A549 (cell line): Measurements from ENCODE around the gene HAAO.

Experiments used
- CTCF ChIP-seq: fragments of >200 bp; sonication (Bioruptor Twin); formaldehyde crosslinking; IDR thresholded peaks from 3 replicates; pipeline ENCODE4 v1.5.1; 2016
- EP300 ChIP-seq, 2 experiments: fragments of >200 bp; sonication (Bioruptor Twin); formaldehyde crosslinking; IDR thresholded peaks; 2 replicates in 1 of 2; 3 replicates in 1 of 2; pipeline ENCODE4 v1.6.1; 2016 to 2017
- POLR2A ChIP-seq: IDR thresholded peaks from 2 replicates; pipeline ENCODE4 v1.6.1; 2012; ENCODE audit warnings: mild to moderate bottlenecking, low read length
- REST ChIP-seq: fragments of 200-600 bp; sonication (generic); IDR thresholded peaks from 2 replicates; pipeline ENCODE4 v1.6.1; 2016; ENCODE audit warnings: antibody characterized with exemption, mild to moderate bottlenecking, moderate library complexity
- ZFP36 ChIP-seq: fragments of 450-650 bp; IDR thresholded peaks from 2 replicates; pipeline ENCODE4 v1.6.1; 2014; ENCODE audit warnings: borderline replicate concordance; ENCODE audit not compliant: partially characterized antibody

- TF ChIP-seq POLR2A (no peak), REST (no peak), CTCF (no peak), EP300 (IDR thresholded peaks at IDR 0.05) (no peak), ZFP36 (no peak)
These were observed 65.7 kb downstream of the HAAO start for GRCh38 chr2:42726680-42727079.
